Gastroesophageal sphincter (tissue), 4 donors: ENCODE data around the gene KLHL22. TPM values are rescaled to one million over a fixed set of nuclear protein-coding genes. Genes with fewer than 3 reads are reported as not detected.

Experiments used
- ATAC-seq: fragments of 150-250 bp; one replicate; pipeline ENCODE4 v1.9.1; 2016; ENCODE audit warnings: mild to moderate bottlenecking, moderate library complexity
- H3K27ac ChIP-seq, 4 donors: fragments of 200-600 bp; sonication (generic) in 3 of 4; 1 replicate in 3 of 4; 2 replicates in 1 of 4; pipeline ENCODE4 v1.5.1; 2016 to 2019
- H3K27me3 ChIP-seq: fragments of 200-600 bp; sonication (generic); one replicate; pipeline ENCODE4 v1.5.1; 2019
- H3K36me3 ChIP-seq, 2 donors: fragments of 200-600 bp; sonication (generic); one replicate each; pipeline ENCODE4 v1.5.1; 2019; ENCODE audit warnings: control low read depth in 1 of 2
- H3K4me1 ChIP-seq, 3 donors: fragments of 200-600 bp; sonication (generic); 1 replicate in 2 of 3; 2 replicates in 1 of 3; pipeline ENCODE4 v1.5.1; 2016 to 2019; ENCODE audit warnings: control low read depth in 2 of 3
- H3K4me3 ChIP-seq, 2 donors: fragments of 200-600 bp; sonication (generic); one replicate each; pipeline ENCODE4 v1.5.1; 2019; ENCODE audit warnings: mild to moderate bottlenecking in 1 of 2, moderate library complexity in 1 of 2
- H3K9me3 ChIP-seq, 3 donors: fragments of 200-600 bp; sonication (generic); one replicate each; pipeline ENCODE4 v1.5.1; 2017 to 2019; ENCODE audit warnings: control low read depth in 2 of 3
- EP300 ChIP-seq: sonication (generic); formaldehyde crosslinking; IDR thresholded peaks from one replicate; pipeline ENCODE4 v1.6.1; 2017; ENCODE audit warnings: antibody characterized with exemption, mild to moderate bottlenecking
- POLR2A ChIP-seq, 2 donors: fragments of 450-650 bp; IDR thresholded peaks; one replicate each; pipeline ENCODE4 v1.6.1; 2017; ENCODE audit warnings: antibody characterized with exemption in 2 of 2, mild to moderate bottlenecking in 2 of 2, moderate library complexity in 1 of 2
- POLR2AphosphoS5 ChIP-seq: sonication (generic); formaldehyde crosslinking; IDR thresholded peaks from one replicate; pipeline ENCODE4 v1.6.1; 2017; ENCODE audit warnings: antibody characterized with exemption
- WGBS, 2 donors: methylation state at CpG; one replicate each; pipeline ENCODE4 v1.1.5; 2018; ENCODE audit warnings: low coverage in 1 of 2; 5-methylcytosine and 5-hydroxymethylcytosine counted together
- total RNA-seq, 4 donors: library from RNA; depleted of rRNA; stranded (reverse); fragments of >200 nt; gene quantifications; one replicate each; pipeline ENCODE4 v1.1.0, GENCODE V29; 2016
- TF ChIP-seq, protein P1 (sequence below), 4 experiments: fragments of 200-600 bp in 2 of 4; fragments of 450-650 bp in 2 of 4; sonication (generic) in 1 of 4; IDR thresholded peaks; one replicate each; pipeline ENCODE4 v1.5.1; 2017 to 2019; ENCODE audit warnings: antibody characterized with exemption in 4 of 4, mild to moderate bottlenecking in 2 of 4, moderate library complexity in 2 of 4

The KLHL22 gene
- total RNA-seq, 4 donors from 2014 or later, result 25.0 to 44.5 (median 33.9) TPM

DNA sequence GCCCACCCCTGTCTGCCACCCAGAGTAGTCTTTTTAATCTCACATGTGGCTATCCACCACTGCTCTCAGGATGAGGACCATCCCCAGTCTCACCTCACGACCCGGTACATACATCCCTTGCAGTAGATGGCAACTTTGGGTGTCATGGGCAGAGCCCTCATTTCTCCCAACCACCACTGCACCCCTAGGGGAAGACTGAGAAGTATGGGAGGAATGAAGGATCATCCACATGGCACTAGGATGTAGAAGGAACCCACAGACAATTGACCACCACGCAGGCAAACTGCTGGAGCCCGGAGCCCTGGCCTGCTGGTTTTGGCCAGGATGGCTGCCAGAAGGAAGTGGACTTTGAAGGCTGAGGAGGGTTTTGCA lies 56.1 kb downstream of the KLHL22 start:
- no peak for ATAC-seq
- Histone ChIP-seq H3K4me3 (no peak overlapping the region), H3K9me3 (no peaks in the 10 kb centered on the region), H3K4me1 (peaks cover 0 to 67% (median 15%) of the 10 kb centered on the region in 3 donors), H3K27me3 (peaks cover 12% of the 10 kb centered on the region), H3K27ac (peak overlapping the region in 2 of 4 donors; percentile 84 to 85), H3K36me3 (peaks cover 0 to 31% of the 10 kb centered on the region in 2 donors)
- 58% methylated on average over 2 of the region's 4 CpGs; no CpG with 5 or more reads in 1 of the 2 donors for WGBS, 2 donors
- TF ChIP-seq POLR2AphosphoS5, result no peak
- TF ChIP-seq, protein P1, sequence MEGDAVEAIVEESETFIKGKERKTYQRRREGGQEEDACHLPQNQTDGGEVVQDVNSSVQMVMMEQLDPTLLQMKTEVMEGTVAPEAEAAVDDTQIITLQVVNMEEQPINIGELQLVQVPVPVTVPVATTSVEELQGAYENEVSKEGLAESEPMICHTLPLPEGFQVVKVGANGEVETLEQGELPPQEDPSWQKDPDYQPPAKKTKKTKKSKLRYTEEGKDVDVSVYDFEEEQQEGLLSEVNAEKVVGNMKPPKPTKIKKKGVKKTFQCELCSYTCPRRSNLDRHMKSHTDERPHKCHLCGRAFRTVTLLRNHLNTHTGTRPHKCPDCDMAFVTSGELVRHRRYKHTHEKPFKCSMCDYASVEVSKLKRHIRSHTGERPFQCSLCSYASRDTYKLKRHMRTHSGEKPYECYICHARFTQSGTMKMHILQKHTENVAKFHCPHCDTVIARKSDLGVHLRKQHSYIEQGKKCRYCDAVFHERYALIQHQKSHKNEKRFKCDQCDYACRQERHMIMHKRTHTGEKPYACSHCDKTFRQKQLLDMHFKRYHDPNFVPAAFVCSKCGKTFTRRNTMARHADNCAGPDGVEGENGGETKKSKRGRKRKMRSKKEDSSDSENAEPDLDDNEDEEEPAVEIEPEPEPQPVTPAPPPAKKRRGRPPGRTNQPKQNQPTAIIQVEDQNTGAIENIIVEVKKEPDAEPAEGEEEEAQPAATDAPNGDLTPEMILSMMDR (IDR thresholded peaks at IDR 0.05), result no peak
- no peak for TF ChIP-seq POLR2A (IDR thresholded peaks at IDR 0.05)
- no peak for TF ChIP-seq EP300

DNA sequence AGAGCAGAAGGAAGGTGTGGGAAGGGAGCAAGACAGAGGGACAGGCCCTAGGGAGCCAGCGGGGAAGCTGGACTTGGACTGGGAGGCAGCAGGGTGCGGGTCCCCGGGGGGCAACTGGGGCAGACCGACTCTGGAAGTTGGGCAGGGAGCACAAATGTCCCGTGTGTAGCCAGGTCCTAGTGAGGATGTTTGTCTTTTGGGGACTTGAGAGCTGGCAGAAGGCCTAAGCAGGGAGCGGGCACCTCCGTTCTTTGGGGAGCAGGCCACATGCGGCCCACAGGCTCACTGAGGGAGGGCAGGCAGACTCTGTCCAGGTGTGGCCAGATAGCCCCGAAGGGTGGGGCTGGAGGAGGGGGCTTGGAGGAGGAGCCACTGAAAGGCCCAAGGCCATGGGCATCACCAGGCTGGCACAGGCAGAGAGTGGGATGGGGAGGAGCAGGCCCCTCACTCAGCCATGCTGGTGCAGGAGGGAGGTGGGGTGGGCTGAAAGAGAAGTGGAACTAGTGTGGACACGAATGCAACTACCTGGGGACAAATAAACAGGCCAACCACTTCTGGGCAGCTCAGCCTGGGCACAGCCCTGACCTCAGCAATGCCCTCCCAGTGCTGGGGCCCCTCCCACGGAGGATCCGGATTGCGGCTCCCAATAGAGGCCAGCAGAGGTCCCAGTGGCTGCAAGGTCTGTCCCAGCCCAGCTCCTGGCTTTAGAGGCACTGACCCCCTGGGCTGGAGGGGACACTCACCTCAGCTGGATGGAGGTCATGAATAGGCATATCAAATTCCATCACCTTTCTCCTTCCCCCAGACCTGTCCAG lies 56.7 kb downstream of the KLHL22 start:
- TF ChIP-seq EP300, result no peak
- TF ChIP-seq, protein P1 (IDR thresholded peaks at IDR 0.05), result peak in 2 of 4 experiments; percentile 3 to 16
- Histone ChIP-seq H3K9me3 (no peaks in the 10 kb centered on the region), H3K27ac (peak overlapping the region; percentile 59 to 88 (median 84)), H3K36me3 (peaks cover 0 to 25% of the 10 kb centered on the region in 2 donors), H3K4me3 (peak overlapping the region; percentile 48 to 80), H3K4me1 (peaks cover 0 to 74% (median 15%) of the 10 kb centered on the region in 3 donors), H3K27me3 (peaks cover 12% of the 10 kb centered on the region)
- no peak for ATAC-seq
- WGBS, 2 donors, result 39% methylated on average over 9 of the region's 13 CpGs; no CpG with 5 or more reads in 1 of the 2 donors

GRCh38 chr22:20438427-20438677 lies 57.2 kb downstream of the KLHL22 start:
- Histone ChIP-seq H3K9me3 (no peaks in the 10 kb centered on the region), H3K27ac (peak overlapping the region; percentile 59 to 88 (median 84)), H3K4me3 (peak overlapping the region; percentile 48 to 80), H3K36me3 (peaks cover 0 to 20% of the 10 kb centered on the region in 2 donors), H3K4me1 (peaks cover 0 to 75% (median 15%) of the 10 kb centered on the region in 3 donors), H3K27me3 (peaks cover 12% of the 10 kb centered on the region)
- TF ChIP-seq, protein P1 (IDR thresholded peaks at IDR 0.05), result no peak
- TF ChIP-seq POLR2AphosphoS5 (no peak), EP300 (no peak), POLR2A (IDR thresholded peaks at IDR 0.05) (no peak)
- ATAC-seq, result no peak
- 33% methylated on average over 3 of the region's 6 CpGs for WGBS, 2 donors

DNA sequence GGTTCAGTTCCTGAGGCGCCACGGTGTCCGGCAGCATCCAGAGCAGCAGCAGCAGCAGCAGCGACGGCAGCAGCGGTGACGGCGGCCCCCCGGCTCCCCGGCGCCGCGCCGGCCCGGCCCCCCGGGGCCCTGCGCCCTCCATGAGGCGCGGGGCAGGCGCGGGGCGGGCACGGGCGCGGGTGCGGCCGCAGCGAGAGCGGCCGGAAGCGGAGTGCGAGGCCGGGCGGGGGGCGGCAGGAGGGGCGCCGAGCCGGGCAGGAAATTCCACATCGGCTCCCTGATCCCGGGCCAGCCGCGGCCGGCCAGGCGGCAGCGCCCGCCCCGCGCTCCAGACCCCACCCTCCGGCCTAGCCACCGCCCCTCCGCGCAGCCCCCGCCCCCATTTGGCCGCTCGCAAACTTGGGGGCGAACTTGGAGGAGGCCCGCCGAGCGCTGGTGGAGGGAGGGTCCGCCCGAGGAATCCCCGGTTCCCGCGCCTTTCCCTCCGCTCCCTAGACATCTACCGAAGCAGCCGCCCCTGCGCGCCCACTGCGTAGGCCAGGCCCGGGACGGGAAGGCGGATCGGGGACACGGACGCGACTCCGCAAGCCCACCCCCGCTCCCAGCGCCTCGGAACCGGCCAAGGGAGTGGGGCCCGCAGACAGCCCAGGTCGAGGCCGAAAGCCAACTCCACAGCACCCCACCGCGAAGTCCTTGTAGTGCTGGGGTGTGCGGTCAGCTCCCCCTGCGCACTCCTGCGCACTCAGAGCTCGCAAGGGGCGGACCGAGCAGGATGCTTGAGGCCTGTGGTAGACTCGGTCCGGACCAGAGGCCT lies 57.8 kb downstream of the KLHL22 start, which contains the start of gene SCARF2:
TSS of gene SCARF2 (minus strand) at position 213 of the 814 bp plus-strand sequence. CDS start at position 142, 71 bp downstream.
- peak within 1 kb of the TSS; percentile 48 to 80 for H3K4me3 ChIP-seq
- no peaks in the 10 kb centered on the region for H3K9me3 ChIP-seq
- peak within 1 kb of the TSS; percentile 59 to 88 (median 84) for H3K27ac ChIP-seq
- peak; percentile 89 for ATAC-seq
- H3K36me3 ChIP-seq, result peaks cover 0 to 14% of the 10 kb centered on the region in 2 donors
- H3K4me1 ChIP-seq, result peaks cover 0 to 75% (median 15%) of the 10 kb centered on the region in 3 donors
- peaks cover 12% of the 10 kb centered on the region for H3K27me3 ChIP-seq
- WGBS, 2 donors, result no CpG with 5 or more reads among the region's 95 CpGs
- TF ChIP-seq, protein P1 (IDR thresholded peaks at IDR 0.05), result no peak
- TF ChIP-seq POLR2AphosphoS5, result peak; percentile 20
- peak in 1 of 2 donors; percentile 56 for TF ChIP-seq POLR2A (IDR thresholded peaks at IDR 0.05)
- TF ChIP-seq EP300, result no peak
